GM21381 (cell line): Measurements from ENCODE around the gene HAPLN2.
"Not testable (repeated sequence)": the region's sequence is repeated elsewhere in the genome, so short reads cannot be mapped to it uniquely, and the experiment has no call there.

ENCODE experiments used
- ATAC-seq: cut with Tn5 transposase; IDR thresholded peaks from one replicate; pipeline ENCODE4 v1.9.1; 2021; ENCODE audit warnings: mild to moderate bottlenecking, moderate library complexity; ENCODE audit not compliant: unreplicated experiment

Gene HAPLN2

GRCh38 chr1:156616463-156616862 lies 2.8 kb upstream of the HAPLN2 start:
- no peak for ATAC-seq

DNA sequence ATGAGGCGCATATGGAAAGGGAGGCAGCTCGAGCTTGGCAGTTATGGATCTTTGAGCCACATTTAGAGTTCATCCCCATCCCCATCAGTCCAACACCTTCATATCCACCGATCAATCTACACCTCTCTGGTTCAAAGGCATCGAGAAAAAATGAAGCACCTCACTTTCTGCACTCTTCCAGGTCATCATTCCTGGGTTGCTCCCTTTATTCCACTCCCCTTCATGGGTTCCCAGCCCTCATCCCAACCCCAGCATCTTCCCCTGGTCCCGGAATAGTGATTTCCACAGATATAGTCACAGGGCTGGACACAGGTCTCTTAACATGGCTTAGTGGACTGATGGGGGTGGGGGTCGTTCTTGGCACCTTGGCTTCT lies 354 bp downstream of the HAPLN2 start:
- no peak for ATAC-seq

DNA sequence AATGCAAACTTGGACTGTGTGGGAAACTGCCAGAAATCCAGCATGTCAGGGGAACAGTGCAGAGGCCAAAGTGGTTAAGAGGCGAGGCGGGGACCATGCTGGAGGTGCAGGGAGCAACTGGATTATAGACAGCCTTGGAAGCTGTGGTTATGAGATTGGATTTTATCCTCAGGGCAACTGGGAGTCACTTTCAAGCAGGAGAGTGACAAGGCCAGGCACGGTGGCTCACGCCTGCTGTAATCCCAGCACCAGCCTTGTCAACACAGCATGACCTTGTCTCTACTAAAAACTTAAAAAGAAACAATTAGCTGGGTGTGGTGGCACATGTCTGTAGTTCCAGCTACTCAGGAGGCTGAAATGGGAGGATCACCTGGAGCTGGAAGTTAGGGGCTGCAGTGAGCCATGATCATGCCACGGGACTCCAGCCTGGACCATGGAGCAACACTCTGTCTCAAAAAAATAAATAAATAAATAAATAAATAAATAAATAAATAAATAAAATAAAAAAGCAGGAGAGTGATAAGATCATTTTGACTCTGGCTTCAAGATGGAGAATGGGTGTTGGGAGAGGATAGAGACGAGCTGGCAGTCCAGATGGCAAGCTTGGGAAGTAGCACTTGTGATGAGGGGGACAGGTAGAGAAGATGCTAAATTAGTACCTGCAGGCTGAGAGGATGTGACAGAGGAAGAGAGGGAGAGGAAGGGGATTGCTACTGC lies 3.5 kb downstream of the HAPLN2 start:
- ATAC-seq, result no peak

- ATAC-seq, result no peak
These were observed 5.0 kb downstream of the HAPLN2 start for GRCh38 chr1:156623946-156624813.

GRCh38 chr1:156624814-156625435 lies 5.7 kb downstream of the HAPLN2 start:
- ATAC-seq, result no peak

GRCh38 chr1:156625436-156626078 lies 6.3 kb downstream of the HAPLN2 start:
- no peak for ATAC-seq

DNA sequence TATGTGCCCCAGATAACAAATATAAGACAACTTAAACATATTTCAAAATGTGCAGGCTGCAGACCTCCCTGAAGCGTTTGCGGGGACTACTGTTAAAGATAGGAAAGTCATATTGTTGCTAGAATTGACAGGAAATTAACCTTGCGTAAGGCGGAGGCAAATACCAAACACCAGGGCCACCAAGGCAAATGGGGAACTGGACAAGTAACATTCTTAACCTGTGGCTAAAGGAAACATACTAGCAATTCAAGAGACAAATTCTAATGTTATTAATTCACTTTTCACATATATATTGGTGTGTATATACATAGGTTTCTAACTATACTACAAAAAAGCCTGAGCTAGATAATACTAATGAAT lies 6.8 kb downstream of the HAPLN2 start:
- ATAC-seq, result no peak

DNA sequence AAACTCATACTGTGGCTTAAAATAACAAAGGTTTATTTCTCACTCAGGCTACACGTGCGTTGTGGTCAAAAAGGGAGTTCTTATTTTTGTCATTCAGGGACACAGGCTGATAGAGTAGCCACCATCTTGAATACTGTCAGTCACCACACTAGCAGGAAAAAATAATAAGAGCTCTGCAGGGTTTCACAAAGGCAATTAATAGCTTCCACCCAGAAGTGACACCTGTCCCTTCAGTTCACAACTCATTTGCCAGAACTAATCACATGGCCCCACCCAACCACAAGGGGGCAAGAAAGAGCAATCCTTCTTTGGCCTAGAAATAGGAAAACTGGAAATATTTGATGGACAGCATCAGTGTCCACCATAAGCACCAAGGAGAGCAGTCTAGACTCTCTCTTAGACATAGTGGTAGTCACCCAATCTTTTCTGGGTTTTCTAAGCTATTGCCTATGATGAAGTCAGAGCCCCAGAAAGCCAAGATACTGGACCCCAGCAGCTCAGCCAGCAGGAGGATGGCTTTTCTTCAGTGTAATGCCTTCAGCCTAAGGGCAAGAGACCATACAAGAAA lies 8.2 kb downstream of the HAPLN2 start:
- ATAC-seq, result no peak

- no peak for ATAC-seq
These were observed 10.7 kb downstream of the HAPLN2 start for GRCh38 chr1:156629823-156630449.

- not testable (repeated sequence) for ATAC-seq
These were observed 11.9 kb downstream of the HAPLN2 start for GRCh38 chr1:156631152-156631551.

DNA sequence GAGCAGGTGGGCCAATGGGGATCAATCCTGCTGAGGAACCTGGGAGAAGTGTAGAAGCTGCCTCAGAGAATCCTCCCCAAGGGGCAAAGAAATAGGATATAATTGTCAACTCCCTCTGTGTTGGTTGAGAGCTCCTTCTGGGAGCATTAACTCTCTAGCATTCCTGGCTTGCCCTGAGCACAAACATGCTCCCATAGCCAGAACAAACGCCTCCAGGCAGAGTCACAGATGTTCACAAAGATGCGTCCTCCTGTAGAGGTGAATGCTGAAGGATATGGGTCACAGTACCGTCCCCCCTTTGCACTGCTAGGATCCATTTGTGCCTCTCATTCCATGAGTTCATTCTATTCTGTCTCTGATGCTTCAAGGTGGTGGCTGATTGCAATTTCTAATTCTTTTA lies 13.1 kb downstream of the HAPLN2 start:
- no peak for ATAC-seq

DNA sequence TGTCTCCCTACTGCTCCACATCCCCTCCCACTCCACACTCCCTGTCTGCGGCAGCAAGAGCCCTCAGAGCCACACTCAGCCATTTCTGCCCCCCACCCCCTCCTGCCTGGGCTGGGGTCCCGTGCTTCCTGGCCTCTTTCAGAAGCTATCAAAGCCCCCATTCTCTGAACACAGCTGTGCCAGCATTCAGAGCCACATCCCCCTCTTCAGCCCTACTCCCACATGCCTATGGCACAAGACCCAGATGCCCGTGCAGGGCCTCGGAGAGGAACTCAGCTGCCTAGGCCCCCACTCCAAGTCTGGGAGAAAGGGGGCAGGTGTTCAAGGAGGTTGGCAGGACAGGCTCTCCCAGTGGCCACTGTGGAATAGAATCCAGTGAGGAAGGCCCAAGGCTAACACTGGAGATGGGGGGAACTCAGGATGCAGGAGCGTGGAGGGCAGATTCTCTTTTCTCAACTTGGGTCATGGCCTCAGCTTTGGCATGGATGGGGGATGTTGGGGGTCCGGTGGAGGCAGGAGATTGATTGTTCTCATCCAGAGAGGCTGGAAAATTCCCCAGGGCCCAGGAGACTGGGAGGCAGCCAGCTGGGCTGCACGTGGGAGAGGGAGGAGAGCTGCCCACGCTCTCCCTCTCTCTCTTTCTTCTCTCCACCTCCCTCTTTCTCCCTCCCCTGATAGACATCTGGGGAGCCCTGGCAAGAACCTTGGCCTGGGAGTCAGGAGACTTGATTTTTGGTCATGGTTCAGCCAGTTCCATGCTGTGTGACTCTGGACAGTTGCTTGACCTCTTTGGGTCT lies 19.2 kb downstream of the HAPLN2 start:
- ATAC-seq, result no peak

- no peak for ATAC-seq
These were observed 20.4 kb downstream of the HAPLN2 start for GRCh38 chr1:156639601-156640101.

- no peak for ATAC-seq
These were observed 21.9 kb downstream of the HAPLN2 start for GRCh38 chr1:156640842-156641706.

DNA sequence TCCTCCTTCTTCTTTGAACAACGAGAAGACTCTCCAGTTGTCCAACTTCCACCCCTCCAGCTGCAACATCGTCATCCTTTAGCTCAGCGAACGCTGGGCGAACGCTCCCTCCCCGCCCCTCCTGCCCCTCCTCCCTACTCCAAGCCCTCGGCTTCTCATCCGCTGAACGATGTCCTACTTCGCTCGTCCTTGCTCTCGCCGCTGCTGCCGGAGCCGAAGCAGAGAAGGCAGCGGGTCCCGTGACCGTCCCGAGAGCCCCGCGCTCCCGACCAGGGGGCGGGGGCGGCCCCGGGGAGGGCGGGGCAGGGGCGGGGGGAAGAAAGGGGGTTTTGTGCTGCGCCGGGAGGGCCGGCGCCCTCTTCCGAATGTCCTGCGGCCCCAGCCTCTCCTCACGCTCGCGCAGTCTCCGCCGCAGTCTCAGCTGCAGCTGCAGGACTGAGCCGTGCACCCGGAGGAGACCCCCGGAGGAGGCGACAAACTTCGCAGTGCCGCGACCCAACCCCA lies 22.6 kb downstream of the HAPLN2 start, which contains the start of gene BCAN:
Gene BCAN, plus strand, starts transcription at position 357 of the 504 bp plus-strand sequence. CDS start 3,938 bp downstream, outside the sequence.
- ATAC-seq, result no peak

- ATAC-seq, result no peak
These were observed 23.2 kb downstream of the HAPLN2 start for GRCh38 chr1:156642265-156643048.

DNA sequence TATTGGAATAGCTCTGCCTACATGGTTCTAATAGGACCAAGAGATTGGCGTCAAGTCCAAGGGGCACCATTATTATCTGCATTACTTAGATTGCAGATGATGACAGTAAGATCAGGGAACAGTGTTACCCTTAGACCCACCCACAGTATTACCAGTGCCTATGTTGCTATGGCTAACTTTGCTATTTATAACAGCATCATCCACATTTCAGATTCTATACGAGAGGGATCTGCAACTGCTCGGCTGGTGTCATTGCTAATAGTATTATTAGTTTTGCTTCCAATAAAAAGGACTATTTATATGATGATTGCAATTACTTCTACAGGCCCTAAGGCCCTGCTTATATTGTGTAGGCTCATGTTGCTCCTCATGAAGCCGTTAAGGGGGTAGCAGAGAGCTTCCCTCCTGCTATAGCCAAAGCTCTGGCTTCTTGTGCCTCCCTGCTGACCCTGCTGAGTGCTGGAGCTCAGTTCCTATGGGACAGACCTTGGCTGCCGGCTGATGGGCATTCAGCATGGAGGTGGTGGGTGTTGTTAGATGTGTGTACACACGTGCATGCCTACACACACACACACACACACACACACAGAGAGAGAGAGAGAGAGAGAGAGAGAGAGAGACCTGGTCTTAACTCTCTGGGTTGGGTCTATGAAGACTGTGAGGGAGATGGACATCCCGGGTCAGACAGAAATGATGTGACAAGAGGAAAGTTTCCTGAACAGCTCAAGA lies 24.0 kb downstream of the HAPLN2 start:
- ATAC-seq, result no peak
